Suprapubic skin (tissue), 4 donors: ENCODE results near the gene KCNIP3. TPM values are rescaled to one million over a fixed set of nuclear protein-coding genes. Genes with fewer than 3 reads are reported as not detected.
"Not testable (repeated sequence)": the region's sequence is repeated elsewhere in the genome, so short reads cannot be mapped to it uniquely, and the experiment has no call there.

ENCODE experiments used
- DNase-seq, 2 donors: peaks; one replicate each; pipeline ENCODE4 v3.0.0-alpha.2; 2019; ENCODE audit warnings: low spot score in 2 of 2
- H3K27ac ChIP-seq: fragments of 200-600 bp; sonication (generic); one replicate; pipeline ENCODE4 v1.5.1; 2019
- H3K27me3 ChIP-seq: fragments of 200-600 bp; sonication (generic); one replicate; pipeline ENCODE4 v1.5.1; 2019
- H3K36me3 ChIP-seq: fragments of 200-600 bp; sonication (generic); one replicate; pipeline ENCODE4 v1.5.1; 2019
- H3K4me1 ChIP-seq: fragments of 200-600 bp; sonication (generic); one replicate; pipeline ENCODE4 v1.5.1; 2019
- H3K4me3 ChIP-seq: fragments of 200-600 bp; sonication (generic); one replicate; pipeline ENCODE4 v1.5.1; 2019; ENCODE audit warnings: mild to moderate bottlenecking
- H3K9me3 ChIP-seq: fragments of 200-600 bp; sonication (generic); one replicate; pipeline ENCODE4 v1.5.1; 2019
- EP300 ChIP-seq: sonication (generic); formaldehyde crosslinking; IDR thresholded peaks from one replicate; pipeline ENCODE4 v1.6.1; 2017; ENCODE audit warnings: antibody characterized with exemption
- POLR2A ChIP-seq, 2 donors: fragments of 450-650 bp; IDR thresholded peaks; one replicate each; pipeline ENCODE4 v1.6.1; 2017; ENCODE audit warnings: antibody characterized with exemption in 2 of 2, mild to moderate bottlenecking in 2 of 2, moderate library complexity in 2 of 2
- POLR2AphosphoS5 ChIP-seq, 3 donors: sonication (generic); formaldehyde crosslinking; IDR thresholded peaks; one replicate each; pipeline ENCODE4 v1.6.1; 2017; ENCODE audit warnings: antibody characterized with exemption in 3 of 3
- WGBS: methylation state at CpG from one replicate; pipeline ENCODE4 v1.1.5; 2018; 5-methylcytosine and 5-hydroxymethylcytosine counted together
- total RNA-seq, 4 donors: library from RNA; depleted of rRNA; stranded (reverse); fragments of >200 nt; gene quantifications; one replicate each; pipeline ENCODE4 v1.1.0, GENCODE V29; 2016
- TF ChIP-seq, protein P1 (sequence below), 2 donors: fragments of 200-600 bp in 1 of 2; fragments of 450-650 bp in 1 of 2; sonication (generic) in 1 of 2; IDR thresholded peaks; one replicate each; pipeline ENCODE4 v1.5.1; 2016 to 2019; ENCODE audit warnings: antibody characterized with exemption in 2 of 2, mild to moderate bottlenecking in 1 of 2, moderate library complexity in 1 of 2

KCNIP3 gene
- total RNA-seq, 4 donors from 2014 or later = 7.1 to 21.6 (median 13.6) TPM

DNA sequence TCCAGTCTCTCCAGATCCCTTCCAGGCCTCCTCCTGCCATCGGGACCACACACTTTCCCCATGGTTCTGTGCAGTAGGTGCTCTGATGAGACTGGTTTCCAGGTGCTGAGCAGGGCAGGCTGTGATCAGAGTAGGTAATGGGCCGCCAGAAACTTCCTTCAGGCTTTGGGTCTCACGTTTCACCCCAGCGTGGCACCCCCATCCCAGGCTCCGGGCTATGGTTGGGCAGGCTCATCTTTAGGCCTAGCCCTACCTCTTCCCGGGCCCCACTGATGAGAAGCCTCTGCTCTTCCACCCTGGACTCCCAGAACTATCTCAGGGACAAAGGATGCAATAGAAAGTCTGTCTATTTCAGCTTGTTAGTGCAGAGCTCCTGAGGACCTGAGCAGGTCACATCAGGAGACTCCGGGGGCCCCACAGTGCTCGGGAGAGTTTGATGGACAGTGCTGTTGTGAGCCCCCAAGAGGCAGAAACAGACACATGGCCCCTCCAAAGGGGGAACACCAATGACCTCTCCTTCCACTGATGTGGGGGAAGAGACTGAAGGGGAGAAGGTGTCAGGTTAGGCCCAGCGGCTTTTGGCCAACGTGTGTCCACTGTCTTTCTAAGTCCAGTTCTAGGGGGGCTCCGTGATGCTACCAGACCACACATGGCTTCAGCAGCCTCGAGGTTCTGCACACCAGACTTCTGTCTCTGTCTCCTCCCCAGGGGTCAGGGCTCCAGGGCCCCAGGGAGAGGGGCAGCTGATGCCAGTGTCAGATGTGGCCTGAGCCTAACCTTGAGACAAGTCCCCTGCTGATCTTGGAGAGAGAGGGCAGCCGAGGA is 28.7 kb upstream of the KCNIP3 start:
- Histone ChIP-seq H3K36me3 (no peaks in the 10 kb centered on the region), H3K4me1 (peaks cover 7% of the 10 kb centered on the region), H3K9me3 (no peaks in the 10 kb centered on the region), H3K27me3 (no peaks in the 10 kb centered on the region), H3K27ac (no peak overlapping the region), H3K4me3 (no peak overlapping the region)
- WGBS = 92% methylated on average over 11 of the region's 13 CpGs
- no peak for TF ChIP-seq POLR2A (IDR thresholded peaks at IDR 0.05)
- TF ChIP-seq, protein P1, sequence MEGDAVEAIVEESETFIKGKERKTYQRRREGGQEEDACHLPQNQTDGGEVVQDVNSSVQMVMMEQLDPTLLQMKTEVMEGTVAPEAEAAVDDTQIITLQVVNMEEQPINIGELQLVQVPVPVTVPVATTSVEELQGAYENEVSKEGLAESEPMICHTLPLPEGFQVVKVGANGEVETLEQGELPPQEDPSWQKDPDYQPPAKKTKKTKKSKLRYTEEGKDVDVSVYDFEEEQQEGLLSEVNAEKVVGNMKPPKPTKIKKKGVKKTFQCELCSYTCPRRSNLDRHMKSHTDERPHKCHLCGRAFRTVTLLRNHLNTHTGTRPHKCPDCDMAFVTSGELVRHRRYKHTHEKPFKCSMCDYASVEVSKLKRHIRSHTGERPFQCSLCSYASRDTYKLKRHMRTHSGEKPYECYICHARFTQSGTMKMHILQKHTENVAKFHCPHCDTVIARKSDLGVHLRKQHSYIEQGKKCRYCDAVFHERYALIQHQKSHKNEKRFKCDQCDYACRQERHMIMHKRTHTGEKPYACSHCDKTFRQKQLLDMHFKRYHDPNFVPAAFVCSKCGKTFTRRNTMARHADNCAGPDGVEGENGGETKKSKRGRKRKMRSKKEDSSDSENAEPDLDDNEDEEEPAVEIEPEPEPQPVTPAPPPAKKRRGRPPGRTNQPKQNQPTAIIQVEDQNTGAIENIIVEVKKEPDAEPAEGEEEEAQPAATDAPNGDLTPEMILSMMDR (IDR thresholded peaks at IDR 0.05) = no peak
- no peak for TF ChIP-seq EP300
- no peak for TF ChIP-seq POLR2AphosphoS5 (IDR thresholded peaks at IDR 0.05)
- DNase-seq = peak; percentile 51 to 60

GRCh38 chr2:95269036-95269680 is 28.0 kb upstream of the KCNIP3 start:
- Histone ChIP-seq H3K27ac (no peak overlapping the region), H3K9me3 (no peaks in the 10 kb centered on the region), H3K27me3 (no peaks in the 10 kb centered on the region), H3K4me1 (peaks cover 14% of the 10 kb centered on the region), H3K36me3 (no peaks in the 10 kb centered on the region), H3K4me3 (no peak overlapping the region)
- TF ChIP-seq EP300 = no peak
- TF ChIP-seq, protein P1 (IDR thresholded peaks at IDR 0.05) = no peak
- TF ChIP-seq POLR2A (IDR thresholded peaks at IDR 0.05) = no peak
- TF ChIP-seq POLR2AphosphoS5 (IDR thresholded peaks at IDR 0.05) = no peak
- peak; percentile 34 to 58 for DNase-seq
- WGBS = 96% methylated on average over 9 of the region's 10 CpGs

- H3K9me3 ChIP-seq, H3K4me3 ChIP-seq, H3K36me3 ChIP-seq, H3K27ac ChIP-seq, H3K27me3 ChIP-seq: not testable (repeated sequence)
- peaks cover 15% of the 10 kb centered on the region for H3K4me1 ChIP-seq
- 80% methylated on average over 5 of the region's 5 CpGs for WGBS
- peak; percentile 48 to 58 for DNase-seq
Observed at GRCh38 chr2:95269745-95270144, 27.4 kb upstream of the KCNIP3 start.

DNA sequence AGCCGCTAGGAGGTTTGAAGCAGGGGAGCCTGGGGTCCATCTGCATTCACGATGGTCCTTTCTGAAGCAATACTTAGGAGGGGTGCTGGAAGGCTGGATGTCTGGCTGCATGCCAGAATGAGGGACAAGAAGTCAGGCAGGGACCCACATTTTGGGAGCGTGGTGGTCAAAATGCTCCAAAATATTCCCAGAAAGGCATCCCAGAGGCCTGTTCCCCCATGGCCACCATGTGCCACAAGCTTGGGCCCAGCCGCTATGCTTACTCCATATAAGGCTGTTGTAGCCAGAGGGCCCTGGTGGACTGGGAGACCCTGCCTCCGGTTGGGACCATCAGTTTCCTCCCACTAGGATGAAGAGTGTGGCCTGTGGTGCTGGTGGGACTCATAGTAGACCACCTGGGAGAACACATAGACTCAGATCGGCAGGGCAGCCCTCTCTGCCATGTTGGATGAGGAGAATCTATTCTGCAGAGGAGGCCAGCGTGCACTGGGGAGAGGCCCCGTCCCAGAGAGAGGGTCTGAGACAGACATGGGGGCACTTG is 26.5 kb upstream of the KCNIP3 start:
- peak; percentile 54 to 78 for DNase-seq
- Histone ChIP-seq H3K4me3 (no peak overlapping the region), H3K4me1 (peaks cover 21% of the 10 kb centered on the region), H3K36me3 (no peaks in the 10 kb centered on the region), H3K9me3 (no peaks in the 10 kb centered on the region), H3K27me3 (no peaks in the 10 kb centered on the region), H3K27ac (no peak overlapping the region)
- TF ChIP-seq, protein P1 (IDR thresholded peaks at IDR 0.05) = no peak
- TF ChIP-seq POLR2AphosphoS5 (IDR thresholded peaks at IDR 0.05) (no peak), EP300 (no peak), POLR2A (IDR thresholded peaks at IDR 0.05) (no peak)
- WGBS = 93% methylated on average over 5 of the region's 8 CpGs

DNA sequence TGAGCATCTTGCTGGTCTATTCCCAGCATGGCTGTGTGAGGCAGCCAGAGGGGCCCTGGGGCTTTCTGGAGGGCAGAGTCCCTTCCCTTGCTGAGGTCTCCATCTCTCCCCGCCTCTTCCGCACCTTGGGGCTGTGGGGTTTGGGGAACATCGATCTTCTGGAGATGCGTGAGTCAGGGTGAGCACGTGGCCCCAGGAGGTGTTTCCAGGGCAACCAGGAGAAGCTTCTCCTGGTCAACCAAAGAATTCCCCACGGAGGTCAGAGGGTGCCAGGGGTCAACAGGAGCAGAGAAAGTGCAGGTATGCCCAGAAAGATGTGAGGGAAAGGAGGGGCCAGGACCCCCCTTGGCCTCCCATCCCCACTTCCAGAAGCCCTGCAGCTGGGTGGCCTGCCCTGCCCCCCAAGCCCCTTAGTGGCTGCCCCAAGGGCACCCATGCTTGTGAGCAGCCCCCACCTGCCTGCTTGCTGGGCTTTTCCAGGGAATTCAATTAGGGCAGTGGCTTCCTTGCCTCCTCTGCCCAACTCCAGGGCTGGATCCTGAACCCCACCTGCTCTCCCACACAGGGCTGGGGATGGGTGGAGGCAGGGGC is 25.7 kb upstream of the KCNIP3 start:
- Histone ChIP-seq H3K4me1 (peaks cover 29% of the 10 kb centered on the region), H3K27me3 (no peaks in the 10 kb centered on the region), H3K27ac (no peak overlapping the region), H3K9me3 (no peaks in the 10 kb centered on the region), H3K4me3 (no peak overlapping the region), H3K36me3 (no peaks in the 10 kb centered on the region)
- DNase-seq = peak; percentile 24 to 59
- WGBS = 76% methylated on average over 6 of the region's 6 CpGs
- TF ChIP-seq POLR2A (IDR thresholded peaks at IDR 0.05) (no peak), POLR2AphosphoS5 (IDR thresholded peaks at IDR 0.05) (no peak), EP300 (no peak)
- TF ChIP-seq, protein P1 (IDR thresholded peaks at IDR 0.05) = no peak
